ENCODE results near the gene EIF1AY.
"Not testable (repeated sequence)": the region's sequence is repeated elsewhere in the genome, so short reads cannot be mapped to it uniquely, and the experiment has no call there.

EIF1AY gene

DNA sequence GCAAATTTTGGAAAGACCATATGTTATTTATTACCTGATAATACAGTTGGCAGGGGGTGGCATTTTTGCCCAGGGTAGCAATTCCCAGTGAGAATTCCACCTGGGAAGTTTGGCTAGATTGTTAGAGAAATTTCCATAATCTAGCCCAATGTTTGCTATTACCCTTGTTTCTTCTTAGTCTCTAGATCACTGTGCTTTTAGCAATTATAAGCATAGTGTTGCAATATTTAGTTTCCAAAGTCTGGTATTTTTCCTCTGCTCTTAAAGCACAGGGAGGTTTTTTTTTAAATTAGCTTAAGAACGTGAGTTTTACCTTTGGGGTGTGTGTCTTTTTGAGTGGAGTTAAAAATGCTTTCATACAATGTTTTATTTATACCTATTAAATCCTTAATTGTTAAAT is 26.3 kb upstream of the EIF1AY start:
- H3K36me3 ChIP-seq: no peaks in the 10 kb centered on the region
- no peak overlapping the region for H3K27ac ChIP-seq
- no peaks in the 10 kb centered on the region for H3K9me3 ChIP-seq (ENCODE audit: severe bottlenecking)
- no peak overlapping the region for H3K4me3 ChIP-seq (ENCODE audit: low read depth, low read length)
- TF ChIP-seq, protein P1, sequence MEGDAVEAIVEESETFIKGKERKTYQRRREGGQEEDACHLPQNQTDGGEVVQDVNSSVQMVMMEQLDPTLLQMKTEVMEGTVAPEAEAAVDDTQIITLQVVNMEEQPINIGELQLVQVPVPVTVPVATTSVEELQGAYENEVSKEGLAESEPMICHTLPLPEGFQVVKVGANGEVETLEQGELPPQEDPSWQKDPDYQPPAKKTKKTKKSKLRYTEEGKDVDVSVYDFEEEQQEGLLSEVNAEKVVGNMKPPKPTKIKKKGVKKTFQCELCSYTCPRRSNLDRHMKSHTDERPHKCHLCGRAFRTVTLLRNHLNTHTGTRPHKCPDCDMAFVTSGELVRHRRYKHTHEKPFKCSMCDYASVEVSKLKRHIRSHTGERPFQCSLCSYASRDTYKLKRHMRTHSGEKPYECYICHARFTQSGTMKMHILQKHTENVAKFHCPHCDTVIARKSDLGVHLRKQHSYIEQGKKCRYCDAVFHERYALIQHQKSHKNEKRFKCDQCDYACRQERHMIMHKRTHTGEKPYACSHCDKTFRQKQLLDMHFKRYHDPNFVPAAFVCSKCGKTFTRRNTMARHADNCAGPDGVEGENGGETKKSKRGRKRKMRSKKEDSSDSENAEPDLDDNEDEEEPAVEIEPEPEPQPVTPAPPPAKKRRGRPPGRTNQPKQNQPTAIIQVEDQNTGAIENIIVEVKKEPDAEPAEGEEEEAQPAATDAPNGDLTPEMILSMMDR (IDR thresholded peaks at IDR 0.05; ENCODE audit: low read depth, low read length): no peak
- DNase-seq: no peak
- no peaks in the 10 kb centered on the region for H3K27me3 ChIP-seq (ENCODE audit: insufficient read depth, low read depth, severe bottlenecking)

DNA sequence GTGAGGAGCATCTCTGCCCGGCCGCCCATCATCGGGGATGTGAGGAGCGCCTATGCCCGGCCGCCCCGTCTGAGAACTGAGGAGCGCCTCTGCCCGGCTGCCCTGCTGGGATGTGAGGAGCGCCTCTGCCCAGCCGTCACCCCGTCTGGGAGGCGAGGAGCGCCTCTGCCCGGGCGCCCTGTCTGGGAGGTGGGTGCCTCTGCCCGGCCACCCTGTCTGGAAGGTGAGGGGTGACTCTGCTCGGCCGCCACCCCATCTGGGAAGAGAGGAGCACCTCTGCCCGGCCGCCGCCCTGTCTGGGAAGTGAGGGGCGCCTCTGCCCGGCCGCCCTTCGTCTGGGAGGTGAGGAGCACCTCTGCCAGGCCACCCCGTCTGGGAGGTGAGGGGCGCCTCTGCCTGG is 23.7 kb upstream of the EIF1AY start:
- no peak for DNase-seq
- Histone ChIP-seq H3K4me3 (ENCODE audit: low read depth, low read length) (no peak overlapping the region), H3K9me3 (ENCODE audit: severe bottlenecking) (no peaks in the 10 kb centered on the region), H3K27me3 (ENCODE audit: insufficient read depth, low read depth, severe bottlenecking) (no peaks in the 10 kb centered on the region), H3K36me3 (no peaks in the 10 kb centered on the region), H3K27ac (no peak overlapping the region)
- TF ChIP-seq, protein P1 (IDR thresholded peaks at IDR 0.05; ENCODE audit: low read depth, low read length): no peak

DNA sequence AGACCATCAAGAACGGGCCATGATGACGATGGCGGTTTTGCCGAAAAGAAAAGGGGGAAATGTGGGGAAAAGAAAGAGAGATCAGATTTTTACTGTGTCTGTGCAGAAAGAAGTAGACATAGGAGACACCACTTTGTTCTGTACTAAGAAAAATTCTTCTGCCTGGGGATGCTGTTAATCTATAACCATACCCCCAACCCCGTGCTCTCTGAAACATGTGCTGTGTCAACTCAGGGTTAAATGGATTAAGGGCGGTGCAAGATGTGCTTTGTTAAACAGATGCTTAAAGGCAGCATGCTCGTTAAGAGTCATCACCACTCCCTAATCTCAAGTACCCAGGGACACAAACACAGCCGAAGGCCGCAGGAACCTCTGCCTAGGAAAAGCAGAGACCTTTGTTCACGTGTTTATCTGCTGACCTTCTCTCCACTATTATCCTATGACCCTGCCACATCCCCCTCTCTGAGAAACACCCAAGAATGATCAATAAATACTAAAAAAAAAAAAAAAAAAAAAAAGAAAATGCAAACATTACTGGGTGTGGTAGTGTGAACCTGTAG is 22.7 kb upstream of the EIF1AY start:
- not testable (repeated sequence) for H3K27ac ChIP-seq; H3K27me3 ChIP-seq (ENCODE audit: insufficient read depth, low read depth, severe bottlenecking); H3K36me3 ChIP-seq; H3K4me3 ChIP-seq (ENCODE audit: low read depth, low read length); H3K9me3 ChIP-seq (ENCODE audit: severe bottlenecking); DNase-seq

DNA sequence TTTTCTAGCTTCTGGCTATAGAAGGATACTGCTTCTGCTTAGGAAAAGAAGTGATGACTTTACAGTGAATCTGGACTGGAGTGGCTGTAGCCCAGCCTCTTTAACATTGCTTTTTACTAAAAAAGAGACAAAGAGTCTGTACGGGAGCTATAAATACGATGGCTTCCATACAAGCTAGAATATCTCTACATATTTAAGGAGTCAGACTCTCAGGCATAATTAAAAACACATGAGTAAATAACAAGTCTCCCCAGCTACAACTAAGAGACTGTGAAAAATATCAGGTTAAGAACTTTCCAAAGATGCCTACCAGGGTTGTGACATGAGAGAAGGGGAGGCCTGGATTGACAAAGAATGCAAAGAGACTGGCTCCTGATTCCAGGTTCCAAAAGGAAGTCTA is 19.8 kb upstream of the EIF1AY start:
- TF ChIP-seq, protein P1 (IDR thresholded peaks at IDR 0.05; ENCODE audit: low read depth, low read length): no peak
- Histone ChIP-seq H3K27me3 (ENCODE audit: insufficient read depth, low read depth, severe bottlenecking) (no peaks in the 10 kb centered on the region), H3K27ac (no peak overlapping the region), H3K9me3 (ENCODE audit: severe bottlenecking) (no peaks in the 10 kb centered on the region), H3K36me3 (no peaks in the 10 kb centered on the region), H3K4me3 (ENCODE audit: low read depth, low read length) (no peak overlapping the region)
- DNase-seq: no peak

DNA sequence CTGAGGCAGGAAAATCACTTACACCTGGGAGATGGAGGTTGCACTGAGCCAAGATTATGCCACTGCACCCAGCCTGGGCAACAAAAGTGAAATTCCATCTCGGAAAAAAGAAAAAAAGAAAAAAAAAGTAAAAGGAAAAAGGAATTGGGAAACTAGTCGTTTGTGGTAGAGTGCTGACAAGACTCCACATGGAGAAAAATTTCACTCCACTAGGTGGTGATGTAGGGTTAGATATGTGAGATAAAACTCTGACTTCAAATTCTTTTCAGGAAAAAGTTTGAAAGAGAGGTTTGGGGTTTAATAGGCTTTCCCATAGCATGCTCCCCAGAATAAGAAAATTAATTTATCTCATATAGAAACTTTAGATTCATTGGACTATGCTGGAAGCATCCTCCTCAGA is 16.9 kb upstream of the EIF1AY start:
- Histone ChIP-seq H3K27ac (no peak overlapping the region), H3K27me3 (ENCODE audit: insufficient read depth, low read depth, severe bottlenecking) (no peaks in the 10 kb centered on the region), H3K9me3 (ENCODE audit: severe bottlenecking) (no peaks in the 10 kb centered on the region), H3K36me3 (no peaks in the 10 kb centered on the region), H3K4me3 (ENCODE audit: low read depth, low read length) (no peak overlapping the region)
- no peak for DNase-seq
- TF ChIP-seq, protein P1 (IDR thresholded peaks at IDR 0.05; ENCODE audit: low read depth, low read length): no peak

DNA sequence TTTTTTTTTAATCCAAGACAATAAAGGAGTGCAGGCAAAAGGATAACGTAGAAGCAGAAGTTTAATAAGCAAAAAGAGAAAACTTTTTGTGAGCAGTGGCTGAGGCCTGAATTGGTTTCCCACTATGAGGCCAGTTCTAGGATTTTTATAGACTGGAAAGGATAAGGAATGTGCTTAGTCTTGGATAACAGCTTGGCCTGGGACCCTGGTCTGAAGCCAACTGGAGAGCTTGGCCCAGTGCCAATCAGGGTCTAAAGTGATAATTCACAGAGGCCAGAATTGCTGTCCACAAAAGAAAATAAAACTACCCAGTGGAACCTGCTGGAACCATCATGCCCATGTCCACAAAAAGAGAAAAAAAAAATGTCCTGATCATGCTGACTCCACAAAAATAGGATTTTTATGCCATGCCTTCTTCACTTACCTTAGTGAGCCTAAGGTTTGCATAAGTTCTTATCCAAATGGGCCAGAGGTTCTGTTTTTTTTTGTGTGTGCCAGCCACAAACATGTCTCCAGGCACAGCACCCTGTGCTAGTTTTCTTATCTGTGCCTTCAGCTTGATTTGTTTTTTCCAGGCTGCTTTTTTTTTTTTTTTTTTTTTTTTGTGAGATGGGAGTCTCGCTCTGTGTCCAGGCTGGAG is 15.6 kb upstream of the EIF1AY start:
- Histone ChIP-seq H3K27ac (no peak overlapping the region), H3K9me3 (ENCODE audit: severe bottlenecking) (no peaks in the 10 kb centered on the region), H3K27me3 (ENCODE audit: insufficient read depth, low read depth, severe bottlenecking) (no peaks in the 10 kb centered on the region), H3K36me3 (no peaks in the 10 kb centered on the region), H3K4me3 (ENCODE audit: low read depth, low read length) (no peak overlapping the region)
- TF ChIP-seq, protein P1 (IDR thresholded peaks at IDR 0.05; ENCODE audit: low read depth, low read length): no peak
- no peak for DNase-seq

Measured in WERI-Rb-1 (cell line).